ENCODE results near the gene METTL1. TPM values are rescaled to one million over a fixed set of nuclear protein-coding genes. Genes with fewer than 3 reads are reported as not detected.

The METTL1 gene
- total and polyA plus RNA-seq, 4 donors, result 9.5 to 16.2 (median 15.7) TPM

DNA sequence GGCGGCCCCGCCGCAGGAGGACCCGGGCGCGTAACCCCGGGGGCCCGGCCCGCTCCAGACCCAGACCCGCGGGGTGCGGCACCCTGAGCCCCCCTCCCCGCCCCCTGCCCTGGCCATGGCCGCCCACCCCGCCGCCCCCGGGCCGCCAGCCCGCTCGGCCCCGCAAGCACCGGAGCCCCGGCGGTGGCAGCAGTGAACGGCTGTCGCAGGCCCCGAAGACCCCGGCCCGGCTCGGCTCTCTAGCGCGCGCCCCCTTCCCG, 16.8 kb downstream of the METTL1 start:
- Histone ChIP-seq H3K4me1 (ENCODE audit: control insufficient read depth in 1 of 2, insufficient read depth in 2 of 2, low read length in 2 of 2) (peaks cover 0 to 4% of the 10 kb centered on the region in 2 donors), H3K4me3 (ENCODE audit: low read length in 2 of 2) (peak overlapping the region; percentile 87 to 89), H3K27me3 (ENCODE audit: control insufficient read depth in 1 of 2, insufficient read depth in 2 of 2, low read length in 1 of 2) (no peaks in the 10 kb centered on the region), H3K9me3 (ENCODE audit: control insufficient read depth, low read length) (no peaks in the 10 kb centered on the region), H3K36me3 (ENCODE audit: control insufficient read depth in 1 of 2, insufficient read depth in 2 of 2, low read length in 1 of 2) (peaks cover 0 to 2% of the 10 kb centered on the region in 2 donors), H3K27ac (ENCODE audit: low read depth in 1 of 2, low read length in 2 of 2) (no peak overlapping the region)
- intact Hi-C loops (cut with DNase I), result no loop called here
- DNase-seq (no peak), ATAC-seq (ENCODE audit: low FRiP score) (no peak)
- 0% methylated on average over 34 of the region's 34 CpGs; no CpG with 5 or more reads in 1 of the 2 donors for WGBS, 2 donors

GRCh38 chr12:57754411-57755193, 17.3 kb downstream of the METTL1 start, which contains the start of gene MARCHF9:
Gene MARCHF9, plus strand, starts transcription at chr12:57755103. Its CDS starts 426 bp downstream, at chr12:57755529.
- ATAC-seq (ENCODE audit: low FRiP score) (no peak), DNase-seq (peak; percentile 75 to 82)
- peaks cover 0 to 4% of the 10 kb centered on the region in 2 donors for H3K4me1 ChIP-seq (ENCODE audit: control insufficient read depth in 1 of 2, insufficient read depth in 2 of 2, low read length in 2 of 2)
- H3K27me3 ChIP-seq (ENCODE audit: control insufficient read depth in 1 of 2, insufficient read depth in 2 of 2, low read length in 1 of 2), result no peaks in the 10 kb centered on the region
- H3K27ac ChIP-seq (ENCODE audit: low read depth in 1 of 2, low read length in 2 of 2), result no peak within 1 kb of the TSS
- intact Hi-C loops (cut with DNase I), result no loop called here
- H3K36me3 ChIP-seq (ENCODE audit: control insufficient read depth in 1 of 2, insufficient read depth in 2 of 2, low read length in 1 of 2), result peaks cover 0 to 2% of the 10 kb centered on the region in 2 donors
- peak within 1 kb of the TSS; percentile 87 to 89 for H3K4me3 ChIP-seq (ENCODE audit: low read length in 2 of 2)
- 1 to 5% methylated on average over 15 to 41 of the region's 41 CpGs for WGBS, 2 donors
- H3K9me3 ChIP-seq (ENCODE audit: control insufficient read depth, low read length), result no peaks in the 10 kb centered on the region

DNA sequence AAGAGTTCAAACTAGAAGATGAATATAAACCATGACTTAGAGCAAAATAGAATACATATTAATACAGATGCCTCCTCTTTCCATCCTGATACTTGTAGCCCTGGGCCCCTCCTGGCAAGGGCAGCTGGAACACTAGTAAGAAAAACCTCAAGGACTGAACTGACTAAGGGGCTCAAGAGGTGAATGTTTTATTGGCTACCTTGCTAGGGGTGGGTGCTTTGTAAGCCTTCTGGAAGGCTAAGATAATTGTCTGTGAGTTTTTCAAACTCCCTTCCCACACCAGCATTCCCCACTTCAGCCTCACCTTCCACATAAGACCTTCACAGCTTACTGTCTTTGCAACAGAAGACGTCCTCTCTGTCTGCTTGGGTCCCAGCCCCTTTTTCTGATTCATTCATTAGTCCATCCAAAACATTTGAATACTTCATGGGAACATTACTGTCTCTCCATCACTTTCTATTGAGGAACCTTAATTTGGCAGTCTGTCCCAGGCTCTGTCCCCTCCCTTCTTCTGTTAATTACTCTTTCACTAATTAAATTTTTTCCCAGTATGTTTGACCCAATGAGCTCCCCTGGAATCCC, 18.1 kb downstream of the METTL1 start:
- H3K36me3 ChIP-seq (ENCODE audit: control insufficient read depth in 1 of 2, insufficient read depth in 2 of 2, low read length in 1 of 2), result peaks cover 0 to 4% of the 10 kb centered on the region in 2 donors
- intact Hi-C loops (cut with DNase I), result no loop called here
- DNase-seq (no peak), ATAC-seq (ENCODE audit: low FRiP score) (no peak)
- H3K27ac ChIP-seq (ENCODE audit: low read depth in 1 of 2, low read length in 2 of 2), result no peak overlapping the region
- no peaks in the 10 kb centered on the region for H3K27me3 ChIP-seq (ENCODE audit: control insufficient read depth in 1 of 2, insufficient read depth in 2 of 2, low read length in 1 of 2)
- H3K9me3 ChIP-seq (ENCODE audit: control insufficient read depth, low read length), result no peaks in the 10 kb centered on the region
- no peak overlapping the region for H3K4me3 ChIP-seq (ENCODE audit: low read length in 2 of 2)
- WGBS, 2 donors, result 13 to 18% methylated on average over 1 of the region's 1 CpG
- peaks cover 0 to 4% of the 10 kb centered on the region in 2 donors for H3K4me1 ChIP-seq (ENCODE audit: control insufficient read depth in 1 of 2, insufficient read depth in 2 of 2, low read length in 2 of 2)

GRCh38 chr12:57752668-57753000, 19.3 kb downstream of the METTL1 start:
- intact Hi-C loops (cut with DNase I), result no loop called here
- no peak overlapping the region for H3K27ac ChIP-seq (ENCODE audit: low read depth in 1 of 2, low read length in 2 of 2)
- no peak for DNase-seq
- H3K27me3 ChIP-seq (ENCODE audit: control insufficient read depth in 1 of 2, insufficient read depth in 2 of 2, low read length in 1 of 2), result no peaks in the 10 kb centered on the region
- WGBS, 2 donors, result 4 to 5% methylated on average over 4 to 5 of the region's 5 CpGs
- no peak overlapping the region for H3K4me3 ChIP-seq (ENCODE audit: low read length in 2 of 2)
- H3K9me3 ChIP-seq (ENCODE audit: control insufficient read depth, low read length), result no peaks in the 10 kb centered on the region
- peaks cover 0 to 4% of the 10 kb centered on the region in 2 donors for H3K4me1 ChIP-seq (ENCODE audit: control insufficient read depth in 1 of 2, insufficient read depth in 2 of 2, low read length in 2 of 2)
- no peak for ATAC-seq (ENCODE audit: low FRiP score)
- H3K36me3 ChIP-seq (ENCODE audit: control insufficient read depth in 1 of 2, insufficient read depth in 2 of 2, low read length in 1 of 2), result peaks cover 0 to 2% of the 10 kb centered on the region in 2 donors

DNA sequence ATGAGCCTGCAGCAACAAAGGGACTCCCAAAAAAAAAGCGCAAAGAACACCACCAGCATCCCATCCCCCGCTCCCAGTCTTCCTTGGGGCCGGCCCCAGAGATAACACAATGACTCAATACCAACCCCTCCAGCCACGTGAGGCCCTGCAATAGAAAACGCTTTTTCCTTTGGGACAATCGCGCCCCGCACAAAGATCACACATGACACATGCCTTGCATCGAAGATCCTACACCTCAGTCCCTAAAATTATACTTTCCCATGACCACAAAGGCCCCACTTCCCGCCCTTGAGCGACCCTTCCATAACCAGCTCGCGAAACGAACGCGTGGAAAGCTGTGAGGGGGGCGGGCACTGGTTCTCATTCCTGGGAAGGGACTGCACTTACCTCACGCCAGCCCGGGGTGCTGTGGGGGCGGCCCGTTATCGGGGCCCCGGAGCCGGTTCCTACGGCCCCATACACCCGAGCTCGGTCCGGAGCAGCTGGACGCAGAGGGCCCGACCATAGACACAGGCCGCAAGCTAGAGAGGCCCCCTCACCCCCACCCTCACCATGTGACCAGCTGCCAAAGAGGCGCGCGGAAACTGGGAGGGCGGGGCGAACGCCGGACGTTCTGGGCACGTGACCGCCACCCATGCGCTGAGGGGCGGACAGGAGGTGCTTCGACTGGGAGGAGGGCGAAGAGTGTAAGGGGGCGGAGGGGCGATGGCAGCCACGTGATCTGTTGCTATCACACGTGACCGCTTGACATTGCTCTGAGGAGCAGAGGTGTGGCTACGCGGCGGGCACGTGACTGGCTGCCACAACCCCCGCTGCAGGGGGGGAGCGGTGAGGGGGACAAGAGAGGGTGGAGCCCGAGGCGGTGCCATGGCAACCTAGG, 19.9 kb downstream of the METTL1 start, which contains the start of gene CDK4:
TSS of gene CDK4 (minus strand) at position 523 of the 880 bp plus-strand sequence. CDS start 593 bp downstream, outside the sequence.
- peaks cover 0 to 4% of the 10 kb centered on the region in 2 donors for H3K4me1 ChIP-seq (ENCODE audit: control insufficient read depth in 1 of 2, insufficient read depth in 2 of 2, low read length in 2 of 2)

DNA sequence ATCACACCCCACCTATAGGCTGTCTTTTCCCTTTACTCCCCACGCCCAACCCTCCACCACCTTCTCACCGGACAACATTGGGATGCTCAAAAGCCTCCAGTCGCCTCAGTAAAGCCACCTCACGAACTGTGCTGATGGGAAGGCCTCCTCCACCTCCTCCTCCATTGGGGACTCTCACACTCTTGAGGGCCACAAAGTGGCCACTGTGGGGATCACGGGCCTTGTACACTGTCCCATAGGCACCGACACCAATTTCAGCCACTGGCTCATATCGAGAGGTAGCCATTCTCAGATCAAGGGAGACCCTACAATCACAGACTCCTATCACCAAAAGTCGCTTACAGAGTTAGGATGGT, 20.5 kb downstream of the METTL1 start:
- H3K27ac ChIP-seq (ENCODE audit: low read depth in 1 of 2, low read length in 2 of 2), result peak overlapping the region in 1 of 2 donors; percentile 65
- DNase-seq (no peak), ATAC-seq (ENCODE audit: low FRiP score) (no peak)
- WGBS, 2 donors, result 10 to 14% methylated on average over 8 of the region's 8 CpGs
- no peaks in the 10 kb centered on the region for H3K9me3 ChIP-seq (ENCODE audit: control insufficient read depth, low read length)
- H3K4me1 ChIP-seq (ENCODE audit: control insufficient read depth in 1 of 2, insufficient read depth in 2 of 2, low read length in 2 of 2), result peaks cover 0 to 4% of the 10 kb centered on the region in 2 donors
- peaks cover 0 to 4% of the 10 kb centered on the region in 2 donors for H3K36me3 ChIP-seq (ENCODE audit: control insufficient read depth in 1 of 2, insufficient read depth in 2 of 2, low read length in 1 of 2)
- H3K4me3 ChIP-seq (ENCODE audit: low read length in 2 of 2), result peak overlapping the region; percentile 60 to 75
- intact Hi-C loops (cut with DNase I), result no loop called here
- H3K27me3 ChIP-seq (ENCODE audit: control insufficient read depth in 1 of 2, insufficient read depth in 2 of 2, low read length in 1 of 2), result no peaks in the 10 kb centered on the region

More for the DNA sequence above, 19.9 kb downstream of the METTL1 start, which contains the start of gene CDK4:
- peak; percentile 97 for ATAC-seq (ENCODE audit: low FRiP score)
- DNase-seq, result peak; percentile 99 to 100
- Histone ChIP-seq H3K27me3 (ENCODE audit: control insufficient read depth in 1 of 2, insufficient read depth in 2 of 2, low read length in 1 of 2) (no peaks in the 10 kb centered on the region), H3K27ac (ENCODE audit: low read depth in 1 of 2, low read length in 2 of 2) (peak within 1 kb of the TSS; percentile 28 to 80), H3K9me3 (ENCODE audit: control insufficient read depth, low read length) (no peaks in the 10 kb centered on the region), H3K36me3 (ENCODE audit: control insufficient read depth in 1 of 2, insufficient read depth in 2 of 2, low read length in 1 of 2) (peaks cover 0 to 4% of the 10 kb centered on the region in 2 donors), H3K4me3 (ENCODE audit: low read length in 2 of 2) (peak within 1 kb of the TSS; percentile 60 to 75)
- intact Hi-C loops (cut with DNase I), result no loop called here
- 0 to 1% methylated on average over 58 of the region's 58 CpGs for WGBS, 2 donors

- Histone ChIP-seq H3K27me3 (ENCODE audit: control insufficient read depth in 1 of 2, insufficient read depth in 2 of 2, low read length in 1 of 2) (no peaks in the 10 kb centered on the region), H3K27ac (ENCODE audit: low read depth in 1 of 2, low read length in 2 of 2) (peak overlapping the region in 1 of 2 donors; percentile 65), H3K9me3 (ENCODE audit: control insufficient read depth, low read length) (no peaks in the 10 kb centered on the region), H3K36me3 (ENCODE audit: control insufficient read depth in 1 of 2, insufficient read depth in 2 of 2, low read length in 1 of 2) (peaks cover 0 to 4% of the 10 kb centered on the region in 2 donors), H3K4me1 (ENCODE audit: control insufficient read depth in 1 of 2, insufficient read depth in 2 of 2, low read length in 2 of 2) (peaks cover 0 to 4% of the 10 kb centered on the region in 2 donors), H3K4me3 (ENCODE audit: low read length in 2 of 2) (no peak overlapping the region)
- intact Hi-C loops (cut with DNase I), result no loop called here
- 84 to 88% methylated on average over 15 of the region's 15 CpGs for WGBS, 2 donors
- DNase-seq, result no peak
- ATAC-seq (ENCODE audit: low FRiP score), result no peak
Measured at GRCh38 chr12:57750561-57751431, 21.1 kb downstream of the METTL1 start.

GRCh38 chr12:57749061-57749460, 22.8 kb downstream of the METTL1 start:
- intact Hi-C loops (cut with DNase I), result no loop called here
- DNase-seq (peak in 1 of 2 donors; percentile 36), ATAC-seq (ENCODE audit: low FRiP score) (no peak)
- Histone ChIP-seq H3K4me3 (ENCODE audit: low read length in 2 of 2) (no peak overlapping the region), H3K4me1 (ENCODE audit: control insufficient read depth in 1 of 2, insufficient read depth in 2 of 2, low read length in 2 of 2) (peaks cover 0 to 4% of the 10 kb centered on the region in 2 donors), H3K36me3 (ENCODE audit: control insufficient read depth in 1 of 2, insufficient read depth in 2 of 2, low read length in 1 of 2) (peaks cover 0 to 4% of the 10 kb centered on the region in 2 donors), H3K27me3 (ENCODE audit: control insufficient read depth in 1 of 2, insufficient read depth in 2 of 2, low read length in 1 of 2) (no peaks in the 10 kb centered on the region), H3K27ac (ENCODE audit: low read depth in 1 of 2, low read length in 2 of 2) (no peak overlapping the region), H3K9me3 (ENCODE audit: control insufficient read depth, low read length) (no peaks in the 10 kb centered on the region)
- WGBS, 2 donors, result 95% methylated on average over 5 of the region's 5 CpGs
